IMR-90 (cell line): ENCODE measurements around the gene INPP1.

Experiments used
- MAZ ChIP-seq: IDR thresholded peaks from 2 replicates; pipeline ENCODE4 v1.6.1; 2012; ENCODE audit warnings: low read depth, mild to moderate bottlenecking, low read length, improper control_type of control experiment, moderate library complexity, borderline replicate concordance
- RAD21 ChIP-seq: IDR thresholded peaks from 2 replicates; pipeline ENCODE4 v1.6.1; 2012; ENCODE audit warnings: low read length, improper control_type of control experiment
- RFX5 ChIP-seq: IDR thresholded peaks from 2 replicates; pipeline ENCODE4 v1.8.0; 2012; ENCODE audit warnings: low read depth, mild to moderate bottlenecking, low read length, moderate library complexity
- TF ChIP-seq, protein P1 (sequence below): conservative IDR thresholded peaks from 2 replicates; pipeline ENCODE4 v1.5.1; 2012; ENCODE audit warnings: mild to moderate bottlenecking, low read depth, low read length, improper control_type of control experiment

DNA sequence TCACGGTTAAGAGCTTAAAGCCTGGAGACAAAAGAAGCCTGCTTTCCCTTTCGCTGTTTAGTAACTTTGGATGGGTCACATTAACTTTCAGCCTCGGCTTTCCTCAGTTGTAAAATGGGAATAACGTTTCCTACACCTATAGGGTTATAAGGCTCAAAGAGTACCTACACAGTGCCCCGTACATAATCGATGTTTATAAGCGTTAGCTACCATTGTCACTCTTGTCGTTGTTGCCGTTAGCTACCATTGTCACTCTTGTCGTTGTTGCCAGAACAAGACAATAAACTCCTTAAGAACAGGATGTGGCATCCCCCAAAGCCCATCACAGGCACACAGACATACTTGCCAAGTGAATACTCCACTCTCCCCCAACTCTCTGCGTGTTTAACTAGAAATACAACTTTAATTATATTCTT lies 63.9 kb downstream of the INPP1 start:
- TF ChIP-seq MAZ (no peak), RAD21 (no peak), RFX5 (no peak)
- TF ChIP-seq, protein P1, sequence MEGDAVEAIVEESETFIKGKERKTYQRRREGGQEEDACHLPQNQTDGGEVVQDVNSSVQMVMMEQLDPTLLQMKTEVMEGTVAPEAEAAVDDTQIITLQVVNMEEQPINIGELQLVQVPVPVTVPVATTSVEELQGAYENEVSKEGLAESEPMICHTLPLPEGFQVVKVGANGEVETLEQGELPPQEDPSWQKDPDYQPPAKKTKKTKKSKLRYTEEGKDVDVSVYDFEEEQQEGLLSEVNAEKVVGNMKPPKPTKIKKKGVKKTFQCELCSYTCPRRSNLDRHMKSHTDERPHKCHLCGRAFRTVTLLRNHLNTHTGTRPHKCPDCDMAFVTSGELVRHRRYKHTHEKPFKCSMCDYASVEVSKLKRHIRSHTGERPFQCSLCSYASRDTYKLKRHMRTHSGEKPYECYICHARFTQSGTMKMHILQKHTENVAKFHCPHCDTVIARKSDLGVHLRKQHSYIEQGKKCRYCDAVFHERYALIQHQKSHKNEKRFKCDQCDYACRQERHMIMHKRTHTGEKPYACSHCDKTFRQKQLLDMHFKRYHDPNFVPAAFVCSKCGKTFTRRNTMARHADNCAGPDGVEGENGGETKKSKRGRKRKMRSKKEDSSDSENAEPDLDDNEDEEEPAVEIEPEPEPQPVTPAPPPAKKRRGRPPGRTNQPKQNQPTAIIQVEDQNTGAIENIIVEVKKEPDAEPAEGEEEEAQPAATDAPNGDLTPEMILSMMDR = no peak
